ENCODE data around the gene KRT72. TPM values are rescaled to one million over a fixed set of nuclear protein-coding genes. Genes with fewer than 3 reads are reported as not detected.

Gene KRT72
- total and polyA plus RNA-seq, 4 donors: 0.14 to 0.17 (median 0.14) TPM; not detected in 1

DNA sequence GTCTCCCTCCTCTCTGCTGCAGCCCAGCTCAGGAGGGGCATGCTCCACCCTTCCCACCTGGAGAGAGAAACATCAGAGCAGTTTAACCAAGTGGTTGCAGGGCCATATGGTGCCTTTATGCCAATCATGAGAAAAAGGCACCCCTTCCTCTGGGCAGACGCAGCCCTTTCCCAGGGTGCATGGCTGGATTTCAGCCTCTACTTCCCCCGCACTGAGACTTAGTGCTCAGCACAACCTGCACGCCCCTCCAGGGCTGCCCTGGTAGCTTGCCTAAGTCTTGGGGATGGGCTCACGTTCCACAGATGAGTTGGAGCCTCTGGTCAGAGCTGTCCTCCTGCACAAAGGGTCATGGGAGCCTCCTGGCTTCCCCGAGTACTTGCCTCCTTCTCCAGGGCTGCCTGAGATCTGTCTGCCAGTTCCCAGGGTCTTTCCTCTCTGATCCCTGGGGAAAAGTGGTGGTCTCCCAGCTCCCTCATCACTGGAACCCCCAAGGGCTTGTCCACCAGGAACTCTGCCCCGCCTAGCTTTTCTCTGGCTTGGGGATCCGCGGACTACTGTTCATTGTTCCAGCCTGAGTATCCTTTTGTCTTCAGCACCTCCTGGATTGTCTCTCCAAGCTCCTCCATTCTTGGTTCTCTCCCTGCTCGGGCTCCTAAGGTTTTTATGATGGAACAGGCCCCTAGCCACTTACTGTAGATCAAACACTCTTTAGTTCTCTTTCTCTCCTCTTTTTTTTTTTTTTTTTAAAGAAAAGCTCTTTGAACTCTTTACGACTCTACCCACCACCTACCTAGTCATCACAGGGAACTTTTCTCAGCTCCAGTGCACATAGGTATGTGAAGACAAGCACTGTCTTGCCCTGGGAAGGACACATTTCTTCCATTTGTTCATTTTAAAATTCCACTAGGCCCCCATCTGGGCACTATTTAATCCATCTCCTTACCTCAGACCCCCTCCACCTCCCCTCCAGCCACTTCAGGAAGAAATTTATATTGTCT lies 21.5 kb downstream of the KRT72 start:
- Histone ChIP-seq H3K27me3 (ENCODE audit: control insufficient read depth in 3 of 3, insufficient read depth in 3 of 3, low read length in 2 of 3) (no peaks in the 10 kb centered on the region), H3K27ac (ENCODE audit: low read depth in 1 of 2, low read length in 1 of 2) (no peak overlapping the region), H3K9me3 (ENCODE audit: control insufficient read depth in 4 of 4, insufficient read depth in 3 of 4, low read length in 3 of 4) (no peaks in the 10 kb centered on the region), H3K4me1 (ENCODE audit: control insufficient read depth in 5 of 5, insufficient read depth in 5 of 5, low read length in 5 of 5) (no peaks in the 10 kb centered on the region), H3K36me3 (ENCODE audit: control insufficient read depth in 4 of 4, insufficient read depth in 4 of 4, low read length in 4 of 4) (no peaks in the 10 kb centered on the region), H3K4me3 (no peak overlapping the region), H3K9ac (ENCODE audit: insufficient read depth in 1 of 2, low read length in 2 of 2) (no peak overlapping the region)
- TF ChIP-seq, protein P1, sequence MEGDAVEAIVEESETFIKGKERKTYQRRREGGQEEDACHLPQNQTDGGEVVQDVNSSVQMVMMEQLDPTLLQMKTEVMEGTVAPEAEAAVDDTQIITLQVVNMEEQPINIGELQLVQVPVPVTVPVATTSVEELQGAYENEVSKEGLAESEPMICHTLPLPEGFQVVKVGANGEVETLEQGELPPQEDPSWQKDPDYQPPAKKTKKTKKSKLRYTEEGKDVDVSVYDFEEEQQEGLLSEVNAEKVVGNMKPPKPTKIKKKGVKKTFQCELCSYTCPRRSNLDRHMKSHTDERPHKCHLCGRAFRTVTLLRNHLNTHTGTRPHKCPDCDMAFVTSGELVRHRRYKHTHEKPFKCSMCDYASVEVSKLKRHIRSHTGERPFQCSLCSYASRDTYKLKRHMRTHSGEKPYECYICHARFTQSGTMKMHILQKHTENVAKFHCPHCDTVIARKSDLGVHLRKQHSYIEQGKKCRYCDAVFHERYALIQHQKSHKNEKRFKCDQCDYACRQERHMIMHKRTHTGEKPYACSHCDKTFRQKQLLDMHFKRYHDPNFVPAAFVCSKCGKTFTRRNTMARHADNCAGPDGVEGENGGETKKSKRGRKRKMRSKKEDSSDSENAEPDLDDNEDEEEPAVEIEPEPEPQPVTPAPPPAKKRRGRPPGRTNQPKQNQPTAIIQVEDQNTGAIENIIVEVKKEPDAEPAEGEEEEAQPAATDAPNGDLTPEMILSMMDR (IDR thresholded peaks at IDR 0.05; ENCODE audit: control extremely low read depth, extremely low read depth): no peak
- no peak for ATAC-seq (ENCODE audit: insufficient read depth, low FRiP score)
- DNase-seq: peak in 1 of 3 donors; percentile 5
- 73 to 80% methylated on average over 10 of the region's 10 CpGs for WGBS, 2 donors

GRCh38 chr12:52578469-52578868 lies 22.8 kb downstream of the KRT72 start:
- DNase-seq (peak in 1 of 3 donors; percentile 5), ATAC-seq (ENCODE audit: insufficient read depth, low FRiP score) (no peak)
- Histone ChIP-seq H3K9ac (ENCODE audit: insufficient read depth in 1 of 2, low read length in 2 of 2) (no peak overlapping the region), H3K27ac (ENCODE audit: low read depth in 1 of 2, low read length in 1 of 2) (no peak overlapping the region), H3K27me3 (ENCODE audit: control insufficient read depth in 3 of 3, insufficient read depth in 3 of 3, low read length in 2 of 3) (no peaks in the 10 kb centered on the region), H3K9me3 (ENCODE audit: control insufficient read depth in 4 of 4, insufficient read depth in 3 of 4, low read length in 3 of 4) (no peaks in the 10 kb centered on the region), H3K4me1 (ENCODE audit: control insufficient read depth in 5 of 5, insufficient read depth in 5 of 5, low read length in 5 of 5) (no peaks in the 10 kb centered on the region), H3K36me3 (ENCODE audit: control insufficient read depth in 4 of 4, insufficient read depth in 4 of 4, low read length in 4 of 4) (no peaks in the 10 kb centered on the region), H3K4me3 (no peak overlapping the region)
- 88 to 89% methylated on average over 3 of the region's 3 CpGs for WGBS, 2 donors
- TF ChIP-seq, protein P1 (IDR thresholded peaks at IDR 0.05; ENCODE audit: control extremely low read depth, extremely low read depth): no peak

- Histone ChIP-seq H3K4me1 (ENCODE audit: control insufficient read depth in 5 of 5, insufficient read depth in 5 of 5, low read length in 5 of 5) (no peaks in the 10 kb centered on the region), H3K27me3 (ENCODE audit: control insufficient read depth in 3 of 3, insufficient read depth in 3 of 3, low read length in 2 of 3) (no peaks in the 10 kb centered on the region), H3K36me3 (ENCODE audit: control insufficient read depth in 4 of 4, insufficient read depth in 4 of 4, low read length in 4 of 4) (no peaks in the 10 kb centered on the region), H3K9ac (ENCODE audit: insufficient read depth in 1 of 2, low read length in 2 of 2) (no peak overlapping the region), H3K9me3 (ENCODE audit: control insufficient read depth in 4 of 4, insufficient read depth in 3 of 4, low read length in 3 of 4) (no peaks in the 10 kb centered on the region), H3K27ac (ENCODE audit: low read depth in 1 of 2, low read length in 1 of 2) (no peak overlapping the region), H3K4me3 (no peak overlapping the region)
- ATAC-seq (ENCODE audit: insufficient read depth, low FRiP score) (no peak), DNase-seq (no peak)
- 94 to 96% methylated on average over 8 of the region's 8 CpGs for WGBS, 2 donors
- TF ChIP-seq, protein P1 (IDR thresholded peaks at IDR 0.05; ENCODE audit: control extremely low read depth, extremely low read depth): no peak
These were observed 23.9 kb downstream of the KRT72 start for GRCh38 chr12:52577316-52577715.

Data from lung (tissue), 12 donors.